ENCODE results near the gene BAIAP2.

BAIAP2 gene

GRCh38 chr17:81036197-81036941 is 1.4 kb downstream of the BAIAP2 start:
- H3K27me3 ChIP-seq (ENCODE audit: insufficient read depth, low read length, poor library complexity, severe bottlenecking) = peaks cover 4% of the 10 kb centered on the region
- peaks cover 4% of the 10 kb centered on the region for H3K4me1 ChIP-seq (ENCODE audit: insufficient read depth, low read length, poor library complexity, severe bottlenecking)
- no peaks in the 10 kb centered on the region for H3K9me3 ChIP-seq (ENCODE audit: insufficient read depth, low read depth, low read length)
- H4K20me1 ChIP-seq (ENCODE audit: insufficient read depth, low read length, poor library complexity, severe bottlenecking) = no peaks in the 10 kb centered on the region
- H3F3A ChIP-seq (ENCODE audit: low read depth) = no peaks in the 10 kb centered on the region
- H3K9me2 ChIP-seq (replicated peaks; ENCODE audit: low read depth, low read length) = no peaks in the 10 kb centered on the region
- H3K4me2 ChIP-seq (ENCODE audit: low read depth, low read length, poor library complexity, severe bottlenecking) = no peak overlapping the region
- H3K36me3 ChIP-seq (ENCODE audit: insufficient read depth, low read length) = no peaks in the 10 kb centered on the region
- H3K4me3 ChIP-seq (ENCODE audit: low read length, poor library complexity, severe bottlenecking) = no peak overlapping the region
- H3K79me2 ChIP-seq (ENCODE audit: insufficient read depth, low read length) = no peaks in the 10 kb centered on the region
- no peak overlapping the region for H3K9ac ChIP-seq (ENCODE audit: low read depth, low read length, poor library complexity, severe bottlenecking)
- H2AFZ ChIP-seq (ENCODE audit: low read length) = no peak overlapping the region
- TF ChIP-seq CTCF (conservative IDR thresholded peaks at IDR 0.05; ENCODE audit: low read length) = no peak
- no peak for TF ChIP-seq EZH2phosphoT487 (IDR thresholded peaks at IDR 0.05; ENCODE audit: borderline replicate concordance)

- H3F3A ChIP-seq (ENCODE audit: low read depth) = no peaks in the 10 kb centered on the region
- no peak overlapping the region for H3K4me2 ChIP-seq (ENCODE audit: low read depth, low read length, poor library complexity, severe bottlenecking)
- no peaks in the 10 kb centered on the region for H3K9me2 ChIP-seq (replicated peaks; ENCODE audit: low read depth, low read length)
- H2AFZ ChIP-seq (ENCODE audit: low read length) = no peak overlapping the region
- no peak overlapping the region for H3K9ac ChIP-seq (ENCODE audit: low read depth, low read length, poor library complexity, severe bottlenecking)
- H3K36me3 ChIP-seq (ENCODE audit: insufficient read depth, low read length) = no peaks in the 10 kb centered on the region
- peaks cover 4% of the 10 kb centered on the region for H3K4me1 ChIP-seq (ENCODE audit: insufficient read depth, low read length, poor library complexity, severe bottlenecking)
- TF ChIP-seq EZH2phosphoT487 (IDR thresholded peaks at IDR 0.05; ENCODE audit: borderline replicate concordance) = no peak
- no peak for TF ChIP-seq CTCF (conservative IDR thresholded peaks at IDR 0.05; ENCODE audit: low read length)
- peaks cover 4% of the 10 kb centered on the region for H3K27me3 ChIP-seq (ENCODE audit: insufficient read depth, low read length, poor library complexity, severe bottlenecking)
- no peak overlapping the region for H3K4me3 ChIP-seq (ENCODE audit: low read length, poor library complexity, severe bottlenecking)
- H4K20me1 ChIP-seq (ENCODE audit: insufficient read depth, low read length, poor library complexity, severe bottlenecking) = no peaks in the 10 kb centered on the region
- H3K79me2 ChIP-seq (ENCODE audit: insufficient read depth, low read length) = no peaks in the 10 kb centered on the region
- H3K9me3 ChIP-seq (ENCODE audit: insufficient read depth, low read depth, low read length) = no peaks in the 10 kb centered on the region
Measured at GRCh38 chr17:81037026-81037797, 2.3 kb downstream of the BAIAP2 start.

- H3K9me2 ChIP-seq (replicated peaks; ENCODE audit: low read depth, low read length) = no peaks in the 10 kb centered on the region
- H3K79me2 ChIP-seq (ENCODE audit: insufficient read depth, low read length) = no peaks in the 10 kb centered on the region
- no peaks in the 10 kb centered on the region for H3K36me3 ChIP-seq (ENCODE audit: insufficient read depth, low read length)
- no peak overlapping the region for H3K4me3 ChIP-seq (ENCODE audit: low read length, poor library complexity, severe bottlenecking)
- no peak for TF ChIP-seq CTCF (conservative IDR thresholded peaks at IDR 0.05; ENCODE audit: low read length)
- TF ChIP-seq EZH2phosphoT487 (IDR thresholded peaks at IDR 0.05; ENCODE audit: borderline replicate concordance) = no peak
- H3K9me3 ChIP-seq (ENCODE audit: insufficient read depth, low read depth, low read length) = no peaks in the 10 kb centered on the region
- H3K4me1 ChIP-seq (ENCODE audit: insufficient read depth, low read length, poor library complexity, severe bottlenecking) = peaks cover 4% of the 10 kb centered on the region
- no peaks in the 10 kb centered on the region for H4K20me1 ChIP-seq (ENCODE audit: insufficient read depth, low read length, poor library complexity, severe bottlenecking)
- H3K4me2 ChIP-seq (ENCODE audit: low read depth, low read length, poor library complexity, severe bottlenecking) = no peak overlapping the region
- no peak overlapping the region for H3K9ac ChIP-seq (ENCODE audit: low read depth, low read length, poor library complexity, severe bottlenecking)
- H3F3A ChIP-seq (ENCODE audit: low read depth) = no peaks in the 10 kb centered on the region
- peaks cover 4% of the 10 kb centered on the region for H3K27me3 ChIP-seq (ENCODE audit: insufficient read depth, low read length, poor library complexity, severe bottlenecking)
- H2AFZ ChIP-seq (ENCODE audit: low read length) = no peak overlapping the region
Measured at GRCh38 chr17:81037798-81038733, 3.1 kb downstream of the BAIAP2 start.

All from Loucy (cell line).